ENCODE measurements around the gene LIN7C. TPM values are rescaled to one million over a fixed set of nuclear protein-coding genes. Genes with fewer than 3 reads are reported as not detected.

Gene LIN7C
- polyA plus RNA-seq, 4 donors = 7.3 to 29.1 (median 11.3) TPM

GRCh38 chr11:27465629-27466028 is 40.9 kb downstream of the LIN7C start:
- H3K36me3 ChIP-seq (ENCODE audit: control insufficient read depth in 3 of 3, insufficient read depth in 2 of 3, low read depth in 1 of 3, low read length in 3 of 3) = peaks cover 0 to 4% (median 0%) of the 10 kb centered on the region in 3 donors
- no peak overlapping the region for H3K4me3 ChIP-seq (ENCODE audit: low read depth in 1 of 3, low read length in 3 of 3)
- H3K27me3 ChIP-seq (ENCODE audit: control insufficient read depth in 3 of 3, insufficient read depth in 3 of 3, low read length in 3 of 3) = no peaks in the 10 kb centered on the region
- DNase-seq (no peak), FAIRE-seq (no peak)
- WGBS, 3 donors = 32 to 65% (median 41%) methylated on average over 3 of the region's 3 CpGs
- H3K4me1 ChIP-seq (ENCODE audit: control insufficient read depth in 3 of 3, insufficient read depth in 2 of 3, low read depth in 1 of 3, low read length in 2 of 3) = peaks cover 2 to 23% (median 11%) of the 10 kb centered on the region in 3 donors
- no peaks in the 10 kb centered on the region for H3K9me3 ChIP-seq (ENCODE audit: control insufficient read depth in 2 of 2, insufficient read depth in 1 of 2, low read depth in 1 of 2, low read length in 1 of 2)
- no peak overlapping the region for H3K27ac ChIP-seq (ENCODE audit: low read depth in 1 of 3, low read length in 2 of 3)

DNA sequence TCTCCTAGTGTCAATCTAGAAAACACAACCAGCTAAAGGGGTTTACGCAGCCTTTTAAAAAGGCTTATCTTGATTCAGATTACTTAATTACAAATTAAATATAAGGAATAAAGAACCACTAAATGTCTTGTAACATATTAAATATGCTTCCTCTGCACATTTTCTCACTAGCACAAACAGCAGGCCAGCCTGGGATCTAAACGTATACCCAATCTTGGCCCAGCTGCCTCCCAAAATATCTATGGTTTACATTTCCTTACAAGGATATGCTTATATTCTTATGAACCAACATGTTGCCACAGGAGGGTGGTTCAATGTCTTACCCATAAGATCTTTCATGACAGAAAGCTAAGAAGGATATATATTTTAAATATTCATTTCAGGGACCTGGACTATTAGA is 41.7 kb downstream of the LIN7C start:
- DNase-seq (no peak), FAIRE-seq (no peak)
- H3K36me3 ChIP-seq (ENCODE audit: control insufficient read depth in 3 of 3, insufficient read depth in 2 of 3, low read depth in 1 of 3, low read length in 3 of 3) = peaks cover 0 to 4% (median 0%) of the 10 kb centered on the region in 3 donors
- peak overlapping the region in 2 of 3 donors; percentile 16 to 75 for H3K27ac ChIP-seq (ENCODE audit: low read depth in 1 of 3, low read length in 2 of 3)
- 24 to 69% (median 53%) methylated on average over 2 of the region's 2 CpGs for WGBS, 3 donors
- H3K4me1 ChIP-seq (ENCODE audit: control insufficient read depth in 3 of 3, insufficient read depth in 2 of 3, low read depth in 1 of 3, low read length in 2 of 3) = peaks cover 2 to 22% (median 11%) of the 10 kb centered on the region in 3 donors
- no peaks in the 10 kb centered on the region for H3K9me3 ChIP-seq (ENCODE audit: control insufficient read depth in 2 of 2, insufficient read depth in 1 of 2, low read depth in 1 of 2, low read length in 1 of 2)
- H3K4me3 ChIP-seq (ENCODE audit: low read depth in 1 of 3, low read length in 3 of 3) = no peak overlapping the region
- no peaks in the 10 kb centered on the region for H3K27me3 ChIP-seq (ENCODE audit: control insufficient read depth in 3 of 3, insufficient read depth in 3 of 3, low read length in 3 of 3)

- DNase-seq (peak; percentile 45 to 55), FAIRE-seq (no peak)
- peak overlapping the region; percentile 11 to 75 (median 72) for H3K27ac ChIP-seq (ENCODE audit: low read depth in 1 of 3, low read length in 2 of 3)
- H3K4me3 ChIP-seq (ENCODE audit: low read depth in 1 of 3, low read length in 3 of 3) = no peak overlapping the region
- WGBS, 3 donors = 39 to 58% (median 53%) methylated on average over 2 of the region's 2 CpGs
- H3K9me3 ChIP-seq (ENCODE audit: control insufficient read depth in 2 of 2, insufficient read depth in 1 of 2, low read depth in 1 of 2, low read length in 1 of 2) = no peaks in the 10 kb centered on the region
- no peaks in the 10 kb centered on the region for H3K27me3 ChIP-seq (ENCODE audit: control insufficient read depth in 3 of 3, insufficient read depth in 3 of 3, low read length in 3 of 3)
- peaks cover 0 to 4% (median 0%) of the 10 kb centered on the region in 3 donors for H3K36me3 ChIP-seq (ENCODE audit: control insufficient read depth in 3 of 3, insufficient read depth in 2 of 3, low read depth in 1 of 3, low read length in 3 of 3)
- peaks cover 2 to 16% (median 11%) of the 10 kb centered on the region in 3 donors for H3K4me1 ChIP-seq (ENCODE audit: control insufficient read depth in 3 of 3, insufficient read depth in 2 of 3, low read depth in 1 of 3, low read length in 2 of 3)
Measured at GRCh38 chr11:27464289-27464696, 42.3 kb downstream of the LIN7C start.

- WGBS, 3 donors = 78 to 81% (median 78%) methylated on average over 5 of the region's 5 CpGs
- Histone ChIP-seq H3K9me3 (ENCODE audit: control insufficient read depth in 2 of 2, insufficient read depth in 1 of 2, low read depth in 1 of 2, low read length in 1 of 2) (no peaks in the 10 kb centered on the region), H3K4me1 (ENCODE audit: control insufficient read depth in 3 of 3, insufficient read depth in 2 of 3, low read depth in 1 of 3, low read length in 2 of 3) (peaks cover 2 to 13% (median 11%) of the 10 kb centered on the region in 3 donors), H3K36me3 (ENCODE audit: control insufficient read depth in 3 of 3, insufficient read depth in 2 of 3, low read depth in 1 of 3, low read length in 3 of 3) (peaks cover 0 to 6% (median 0%) of the 10 kb centered on the region in 3 donors), H3K27ac (ENCODE audit: low read depth in 1 of 3, low read length in 2 of 3) (no peak overlapping the region), H3K27me3 (ENCODE audit: control insufficient read depth in 3 of 3, insufficient read depth in 3 of 3, low read length in 3 of 3) (no peaks in the 10 kb centered on the region), H3K4me3 (ENCODE audit: low read depth in 1 of 3, low read length in 3 of 3) (no peak overlapping the region)
- no peak for DNase-seq
- FAIRE-seq = no peak
Measured at GRCh38 chr11:27462543-27462942, 44.0 kb downstream of the LIN7C start.

DNA sequence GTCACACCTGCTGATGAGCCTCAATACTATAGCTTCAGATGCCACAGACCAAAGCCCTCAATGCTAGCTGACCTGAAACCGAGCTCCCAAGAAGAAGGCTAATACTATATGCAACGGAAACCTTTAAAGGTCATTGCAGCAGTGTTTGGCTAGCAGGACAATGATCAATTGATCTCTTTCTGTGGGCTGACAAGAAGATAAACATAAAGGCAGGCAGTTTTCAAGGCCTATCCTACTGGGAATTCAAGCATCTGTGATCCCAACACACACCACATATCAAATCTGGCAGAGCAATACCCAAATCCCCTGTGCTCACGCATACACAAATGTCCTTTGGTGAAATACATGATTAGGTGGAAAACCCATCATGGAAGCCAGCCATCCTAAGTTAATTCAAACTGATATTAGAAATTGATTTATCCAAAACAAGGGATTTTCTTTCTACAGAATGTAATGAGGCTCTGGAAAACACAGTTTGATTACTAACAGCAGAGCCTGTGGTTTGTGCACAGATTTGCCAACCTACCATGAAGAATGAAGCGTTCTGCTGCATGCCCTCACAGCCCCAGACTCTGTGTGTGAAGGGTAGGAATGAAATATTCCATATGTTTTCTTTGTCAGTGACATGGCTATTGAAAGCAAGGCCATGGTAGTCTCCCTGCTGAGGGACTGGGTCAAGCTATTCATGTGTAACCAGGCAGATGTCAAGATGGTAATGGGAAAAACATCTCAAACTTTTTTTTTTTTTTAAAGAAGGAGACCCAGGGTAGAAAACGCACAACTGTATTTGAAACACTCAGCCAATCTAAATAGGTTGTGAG is 46.2 kb downstream of the LIN7C start:
- Histone ChIP-seq H3K4me3 (ENCODE audit: low read depth in 1 of 3, low read length in 3 of 3) (no peak overlapping the region), H3K4me1 (ENCODE audit: control insufficient read depth in 3 of 3, insufficient read depth in 2 of 3, low read depth in 1 of 3, low read length in 2 of 3) (peaks cover 2 to 19% (median 15%) of the 10 kb centered on the region in 3 donors), H3K27me3 (ENCODE audit: control insufficient read depth in 3 of 3, insufficient read depth in 3 of 3, low read length in 3 of 3) (no peaks in the 10 kb centered on the region), H3K27ac (ENCODE audit: low read depth in 1 of 3, low read length in 2 of 3) (no peak overlapping the region), H3K9me3 (ENCODE audit: control insufficient read depth in 2 of 2, insufficient read depth in 1 of 2, low read depth in 1 of 2, low read length in 1 of 2) (no peaks in the 10 kb centered on the region), H3K36me3 (ENCODE audit: control insufficient read depth in 3 of 3, insufficient read depth in 2 of 3, low read depth in 1 of 3, low read length in 3 of 3) (peaks cover 0 to 6% (median 0%) of the 10 kb centered on the region in 3 donors)
- 83 to 93% (median 83%) methylated on average over 5 of the region's 5 CpGs for WGBS, 3 donors
- FAIRE-seq = no peak
- DNase-seq = no peak

DNA sequence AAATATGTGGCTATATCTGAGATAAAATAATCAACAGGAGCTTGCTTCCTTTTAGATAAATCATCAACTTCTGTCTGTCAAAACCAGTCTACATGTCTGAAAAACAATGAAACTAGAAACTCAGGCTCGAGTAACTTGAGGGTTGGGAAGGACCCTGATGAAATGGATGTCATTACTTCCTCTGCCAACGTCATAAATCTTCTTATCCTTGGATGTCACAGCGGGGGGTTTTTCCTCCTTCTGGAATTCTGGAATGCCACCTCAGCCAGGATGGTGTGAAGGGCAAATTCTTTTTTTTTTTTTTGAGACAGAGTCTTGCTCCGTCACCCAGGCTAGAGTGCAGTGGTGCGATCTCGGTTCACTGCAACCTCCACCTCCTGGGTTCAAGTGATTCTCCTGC is 47.4 kb downstream of the LIN7C start:
- FAIRE-seq = no peak
- no peak overlapping the region for H3K4me3 ChIP-seq (ENCODE audit: low read depth in 1 of 3, low read length in 3 of 3)
- 74 to 76% (median 75%) methylated on average over 6 of the region's 6 CpGs for WGBS, 3 donors
- no peaks in the 10 kb centered on the region for H3K27me3 ChIP-seq (ENCODE audit: control insufficient read depth in 3 of 3, insufficient read depth in 3 of 3, low read length in 3 of 3)
- H3K27ac ChIP-seq (ENCODE audit: low read depth in 1 of 3, low read length in 2 of 3) = no peak overlapping the region
- DNase-seq = no peak
- peaks cover 0 to 6% (median 0%) of the 10 kb centered on the region in 3 donors for H3K36me3 ChIP-seq (ENCODE audit: control insufficient read depth in 3 of 3, insufficient read depth in 2 of 3, low read depth in 1 of 3, low read length in 3 of 3)
- H3K9me3 ChIP-seq (ENCODE audit: control insufficient read depth in 2 of 2, insufficient read depth in 1 of 2, low read depth in 1 of 2, low read length in 1 of 2) = no peaks in the 10 kb centered on the region
- peaks cover 2 to 15% (median 6%) of the 10 kb centered on the region in 3 donors for H3K4me1 ChIP-seq (ENCODE audit: control insufficient read depth in 3 of 3, insufficient read depth in 2 of 3, low read depth in 1 of 3, low read length in 2 of 3)

- Histone ChIP-seq H3K27ac (ENCODE audit: low read depth in 1 of 3, low read length in 2 of 3) (no peak overlapping the region), H3K4me3 (ENCODE audit: low read depth in 1 of 3, low read length in 3 of 3) (no peak overlapping the region), H3K9me3 (ENCODE audit: control insufficient read depth in 2 of 2, insufficient read depth in 1 of 2, low read depth in 1 of 2, low read length in 1 of 2) (no peaks in the 10 kb centered on the region), H3K36me3 (ENCODE audit: control insufficient read depth in 3 of 3, insufficient read depth in 2 of 3, low read depth in 1 of 3, low read length in 3 of 3) (peaks cover 0 to 6% (median 0%) of the 10 kb centered on the region in 3 donors), H3K4me1 (ENCODE audit: control insufficient read depth in 3 of 3, insufficient read depth in 2 of 3, low read depth in 1 of 3, low read length in 2 of 3) (peaks cover 0 to 10% (median 3%) of the 10 kb centered on the region in 3 donors), H3K27me3 (ENCODE audit: control insufficient read depth in 3 of 3, insufficient read depth in 3 of 3, low read length in 3 of 3) (no peaks in the 10 kb centered on the region)
- FAIRE-seq (no peak), DNase-seq (no peak)
- WGBS, 3 donors = 95 to 96% (median 95%) methylated on average over 2 of the region's 2 CpGs
Measured at GRCh38 chr11:27458182-27458581, 48.4 kb downstream of the LIN7C start.

- no peak for DNase-seq
- FAIRE-seq = no peak
- Histone ChIP-seq H3K4me3 (ENCODE audit: low read depth in 1 of 3, low read length in 3 of 3) (no peak overlapping the region), H3K36me3 (ENCODE audit: control insufficient read depth in 3 of 3, insufficient read depth in 2 of 3, low read depth in 1 of 3, low read length in 3 of 3) (peaks cover 0 to 5% (median 0%) of the 10 kb centered on the region in 3 donors), H3K27me3 (ENCODE audit: control insufficient read depth in 3 of 3, insufficient read depth in 3 of 3, low read length in 3 of 3) (no peaks in the 10 kb centered on the region), H3K4me1 (ENCODE audit: control insufficient read depth in 3 of 3, insufficient read depth in 2 of 3, low read depth in 1 of 3, low read length in 2 of 3) (peaks cover 0 to 16% (median 3%) of the 10 kb centered on the region in 3 donors), H3K27ac (ENCODE audit: low read depth in 1 of 3, low read length in 2 of 3) (no peak overlapping the region), H3K9me3 (ENCODE audit: control insufficient read depth in 2 of 2, insufficient read depth in 1 of 2, low read depth in 1 of 2, low read length in 1 of 2) (no peaks in the 10 kb centered on the region)
Measured at GRCh38 chr11:27456795-27457329, 49.7 kb downstream of the LIN7C start.
